MG63 (cell line): Measurements from ENCODE around the gene FOXF1. TPM values are rescaled to one million over a fixed set of nuclear protein-coding genes. Genes with fewer than 3 reads are reported as not detected.

Experiments used
- DNase-seq: peaks from one replicate; pipeline ENCODE4 v3.0.0-alpha.2; 2020
- H3K27me3 ChIP-seq: fragments of 250-450 bp; sonication (Bioruptor Pico); 2 replicates; pipeline ENCODE4 v1.5.1; 2020; ENCODE audit warnings: mild to moderate bottlenecking, moderate library complexity
- H3K36me3 ChIP-seq: fragments of 250-450 bp; sonication (Bioruptor Pico); 2 replicates; pipeline ENCODE4 v1.5.1; 2020; ENCODE audit warnings: mild to moderate bottlenecking, moderate library complexity
- H3K4me3 ChIP-seq: fragments of 250-450 bp; sonication (Bioruptor Pico); 2 replicates; pipeline ENCODE4 v1.5.1; 2020; ENCODE audit warnings: mild to moderate bottlenecking, moderate library complexity
- H3K9me3 ChIP-seq: fragments of 250-450 bp; sonication (Bioruptor Pico); 2 replicates; pipeline ENCODE4 v1.5.1; 2020; ENCODE audit warnings: mild to moderate bottlenecking, moderate library complexity
- total RNA-seq: library from RNA; depleted of rRNA; stranded (reverse); fragments of >200 nt; shearing (Covaris generic); gene quantifications from 2 replicates; pipeline ENCODE4 v1.2.3, GENCODE V29; 2014; ENCODE audit warnings: low replicate concordance

Gene FOXF1
- total RNA-seq, 1 experiment from 2014 or later, result 13.0 TPM

DNA sequence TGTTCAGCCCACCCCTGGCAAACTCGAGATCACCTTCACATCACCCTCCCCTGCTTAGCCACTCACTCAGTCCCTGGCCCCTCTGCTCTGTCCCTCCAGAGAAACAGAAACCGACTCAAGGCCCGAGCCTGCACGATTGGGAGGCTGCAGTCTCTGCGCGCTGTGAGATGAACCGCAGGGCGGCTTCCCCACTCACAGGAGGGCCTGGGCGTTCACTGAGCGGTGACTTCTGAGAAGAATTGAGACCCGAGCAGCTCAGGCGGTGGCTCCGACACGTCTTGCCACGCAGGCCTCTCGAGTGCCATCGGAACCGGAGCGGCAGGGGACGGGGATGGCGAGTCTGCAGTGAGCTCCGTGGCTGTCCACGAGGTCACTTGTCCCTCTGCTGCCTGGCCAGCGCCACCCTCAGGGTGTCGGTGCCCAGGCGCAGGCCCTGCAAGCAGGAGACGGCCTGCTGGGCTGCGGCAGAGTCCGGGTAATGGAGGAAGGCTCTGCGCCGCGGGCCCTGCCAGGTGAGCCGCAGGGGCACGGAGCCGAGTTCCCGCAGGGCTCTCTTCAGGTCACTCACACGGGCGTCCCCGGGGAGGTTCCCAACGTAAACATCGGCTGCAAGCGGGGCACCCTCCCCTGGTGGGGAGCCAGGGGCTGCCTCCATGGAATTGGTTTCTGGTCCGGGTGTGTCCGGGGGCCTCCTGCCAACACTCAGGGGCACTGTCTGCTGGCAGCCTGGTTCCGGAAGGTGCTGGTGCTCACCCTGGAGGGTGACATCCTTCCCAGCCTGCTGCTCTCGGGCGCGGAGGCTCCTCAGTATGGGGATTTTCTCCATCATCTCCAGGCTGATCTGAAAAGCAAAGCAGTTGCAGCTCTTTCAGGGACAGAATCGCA lies 21.6 kb downstream of the FOXF1 start:
- no peaks in the 10 kb centered on the region for H3K27me3 ChIP-seq
- DNase-seq, result no peak

DNA sequence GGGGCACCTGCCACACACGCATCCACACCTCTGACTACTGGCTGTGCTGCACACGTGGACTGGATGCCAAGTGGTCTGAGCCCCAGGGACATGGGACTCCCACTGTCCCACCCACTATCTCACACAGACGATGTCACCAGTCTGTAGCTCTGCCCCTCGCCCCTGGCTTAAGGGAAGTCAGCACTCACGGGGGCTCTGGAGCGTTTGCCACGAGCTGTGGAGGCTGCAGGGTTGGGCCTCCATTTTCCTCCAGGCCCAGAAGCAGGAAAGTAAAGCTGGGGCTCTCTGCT lies 22.1 kb downstream of the FOXF1 start:
- Histone ChIP-seq H3K4me3 (no peak overlapping the region), H3K36me3 (peaks cover 78% of the 10 kb centered on the region), H3K9me3 (no peaks in the 10 kb centered on the region; the same call in 1 of the 2 replicates), H3K27me3 (no peaks in the 10 kb centered on the region)
- DNase-seq, result no peak

More for the DNA sequence above, 21.6 kb downstream of the FOXF1 start:
- H3K9me3 ChIP-seq, result no peaks in the 10 kb centered on the region; the same call in 1 of the 2 replicates
- no peak overlapping the region for H3K4me3 ChIP-seq
- peaks cover 76% of the 10 kb centered on the region for H3K36me3 ChIP-seq

DNA sequence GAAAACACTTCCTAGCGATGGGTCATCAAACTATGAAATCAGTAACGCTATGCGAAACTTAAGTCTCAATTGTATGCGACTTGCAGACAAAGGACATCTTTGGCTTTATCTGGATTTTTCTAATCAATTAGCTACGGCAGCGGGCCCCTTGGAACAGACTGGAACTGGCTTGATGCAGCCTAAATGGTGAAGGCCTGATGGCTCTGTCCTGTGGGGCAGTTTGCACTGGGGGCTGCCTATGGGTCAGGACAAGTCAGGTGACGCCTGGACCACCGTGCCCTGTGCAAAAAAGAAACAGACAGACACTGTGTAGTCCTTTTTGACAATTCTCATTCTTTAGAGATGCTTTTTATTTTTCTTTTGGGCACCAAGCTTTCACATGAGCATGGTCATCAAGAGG lies 22.7 kb downstream of the FOXF1 start:
- Histone ChIP-seq H3K9me3 (no peaks in the 10 kb centered on the region; the same call in 1 of the 2 replicates), H3K36me3 (peaks cover 81% of the 10 kb centered on the region), H3K4me3 (no peak overlapping the region), H3K27me3 (no peaks in the 10 kb centered on the region)
- DNase-seq, result no peak

DNA sequence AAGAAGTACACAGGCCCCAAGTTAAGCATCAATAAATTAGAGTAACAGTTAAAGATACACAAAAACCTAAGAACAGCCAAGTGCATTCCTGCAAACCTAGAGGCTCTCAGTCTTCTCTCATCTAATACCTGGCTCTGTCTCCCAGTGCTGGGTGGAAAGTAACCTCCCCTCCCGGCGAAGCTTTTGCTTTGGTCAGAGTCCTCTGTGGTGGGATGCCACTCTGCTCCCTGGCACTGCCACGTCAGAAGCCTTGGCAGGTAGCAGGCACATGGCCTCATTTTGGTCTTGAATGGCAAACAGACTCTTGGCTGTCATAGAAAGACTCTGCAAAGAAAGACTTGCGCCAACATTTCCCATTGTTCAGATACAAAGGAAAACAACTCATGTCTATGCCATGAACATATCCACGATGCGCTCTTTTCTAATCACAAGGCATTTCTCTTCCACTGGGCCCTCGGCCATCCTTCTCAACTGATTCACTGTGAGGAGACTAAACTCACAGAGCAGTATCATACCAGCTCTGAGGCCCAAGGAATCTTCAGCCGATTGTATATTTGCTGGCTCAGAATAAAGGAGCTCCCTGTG lies 23.5 kb downstream of the FOXF1 start:
- Histone ChIP-seq H3K27me3 (no peaks in the 10 kb centered on the region), H3K4me3 (no peak overlapping the region), H3K9me3 (no peaks in the 10 kb centered on the region; the same call in 1 of the 2 replicates), H3K36me3 (peaks cover 81% of the 10 kb centered on the region)
- no peak for DNase-seq

DNA sequence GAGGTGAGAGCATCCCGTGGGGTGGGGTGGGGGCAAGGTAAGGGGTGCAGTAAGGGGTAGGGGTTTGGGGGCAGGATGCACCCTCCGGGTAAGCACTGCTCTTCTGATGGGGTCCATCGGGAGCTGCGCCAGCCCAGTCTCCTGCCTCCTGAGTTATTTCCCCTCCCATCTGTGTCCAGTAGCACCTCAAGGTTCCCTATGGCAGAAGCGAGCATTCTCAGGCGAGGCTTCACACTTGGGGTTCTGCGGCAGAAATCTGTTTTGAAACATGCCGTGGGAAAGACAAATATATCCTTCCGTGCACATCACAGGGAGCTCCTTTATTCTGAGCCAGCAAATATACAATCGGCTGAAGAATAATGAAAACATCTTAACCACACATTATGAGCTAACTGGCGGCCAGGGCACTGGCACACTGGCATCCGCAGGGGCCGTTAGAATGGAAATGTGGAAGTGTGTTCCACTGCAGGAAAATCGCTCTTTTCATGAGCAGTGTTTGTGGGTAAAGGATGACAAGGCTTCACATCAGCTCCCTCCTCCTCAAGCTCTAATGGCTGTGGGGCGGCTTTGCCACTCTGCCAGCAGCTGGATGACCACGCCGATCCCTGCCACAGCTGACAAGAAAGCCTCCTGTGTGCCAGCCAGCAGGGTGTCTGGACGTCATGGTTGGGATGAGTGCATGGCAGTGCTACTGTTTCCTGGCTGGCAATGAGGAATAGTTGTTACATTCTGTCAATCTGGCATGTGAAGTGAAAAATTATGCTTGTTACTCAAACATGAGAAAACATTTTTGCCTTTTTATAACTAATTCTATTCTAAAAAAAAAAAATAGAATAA lies 24.7 kb downstream of the FOXF1 start:
- Histone ChIP-seq H3K27me3 (no peaks in the 10 kb centered on the region), H3K9me3 (no peaks in the 10 kb centered on the region), H3K4me3 (no peak overlapping the region), H3K36me3 (peaks cover 81% of the 10 kb centered on the region)
- peak; percentile 100 for DNase-seq

DNA sequence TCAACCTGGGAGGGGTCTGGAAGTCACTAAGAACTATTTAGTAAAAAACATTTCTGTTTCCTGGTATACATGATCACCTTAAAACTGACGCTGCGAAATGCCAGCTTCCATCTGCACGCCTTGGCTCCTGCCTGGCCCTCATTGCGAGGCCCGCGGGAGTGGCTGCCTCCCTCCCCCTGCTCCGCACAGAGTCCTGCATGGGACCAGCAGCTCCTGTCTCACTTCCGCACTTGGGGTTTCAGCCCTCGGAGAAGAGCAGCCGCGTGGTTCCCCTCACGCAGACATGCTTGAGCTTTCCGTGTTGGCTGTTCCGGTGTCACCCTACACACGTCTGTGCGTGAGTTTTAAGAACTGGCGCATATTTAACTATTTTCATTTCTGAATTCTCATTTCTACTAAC lies 26.3 kb downstream of the FOXF1 start:
- Histone ChIP-seq H3K4me3 (no peak overlapping the region), H3K9me3 (no peaks in the 10 kb centered on the region), H3K36me3 (peaks cover 83% of the 10 kb centered on the region), H3K27me3 (no peaks in the 10 kb centered on the region)
- no peak for DNase-seq

DNA sequence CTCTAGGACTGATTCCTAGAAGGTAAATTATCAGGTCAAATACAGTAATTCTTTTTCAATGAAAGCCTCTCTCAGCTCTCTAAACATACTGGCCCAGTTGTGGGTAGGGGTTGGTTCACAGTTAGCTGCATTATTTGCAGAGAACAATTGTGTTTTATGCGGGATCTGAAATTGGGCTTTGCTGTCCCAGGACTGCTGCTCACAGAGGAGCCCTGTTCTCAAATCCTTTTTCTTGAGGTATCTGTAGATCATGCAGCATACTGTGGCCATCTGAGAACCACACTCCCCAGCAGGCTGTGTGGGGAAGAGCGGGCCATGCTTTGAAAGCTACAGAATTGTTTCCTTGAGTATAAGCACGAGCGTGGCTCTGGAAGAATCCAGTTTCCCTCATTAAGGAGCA lies 27.2 kb downstream of the FOXF1 start:
- Histone ChIP-seq H3K4me3 (no peak overlapping the region), H3K9me3 (no peaks in the 10 kb centered on the region), H3K36me3 (peaks cover 87% of the 10 kb centered on the region), H3K27me3 (no peaks in the 10 kb centered on the region)
- no peak for DNase-seq

DNA sequence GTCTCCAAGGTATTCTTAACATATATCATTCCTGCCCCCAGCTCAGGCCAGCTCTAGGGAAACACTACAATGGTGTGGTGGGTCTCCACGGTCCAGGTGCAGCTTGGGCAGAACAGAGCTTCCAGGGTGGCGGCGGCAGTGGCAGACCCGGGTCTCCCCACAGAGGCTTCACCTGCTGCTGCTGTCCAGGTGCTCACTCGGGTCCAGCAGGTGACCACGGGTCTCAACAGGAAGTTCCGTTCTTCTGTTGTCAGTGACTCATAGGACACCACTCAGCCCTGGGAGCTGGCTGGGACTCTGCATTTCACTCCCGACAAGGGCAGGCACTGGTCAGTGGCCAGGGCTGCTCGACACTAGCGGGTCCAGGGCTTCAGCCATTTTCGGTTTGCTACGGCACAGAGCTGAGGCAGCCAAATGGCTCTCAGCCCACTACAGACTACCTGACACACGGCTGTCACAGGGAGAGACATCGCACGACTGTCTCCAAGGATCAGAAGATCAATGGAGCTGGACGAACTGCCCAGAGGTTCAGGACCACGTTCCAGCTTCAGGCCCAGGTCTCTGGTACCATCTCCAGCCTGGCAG lies 28.0 kb downstream of the FOXF1 start:
- H3K27me3 ChIP-seq, result no peaks in the 10 kb centered on the region
- H3K4me3 ChIP-seq, result no peak overlapping the region
- no peak for DNase-seq
- H3K9me3 ChIP-seq, result no peaks in the 10 kb centered on the region
- H3K36me3 ChIP-seq, result peaks cover 87% of the 10 kb centered on the region

DNA sequence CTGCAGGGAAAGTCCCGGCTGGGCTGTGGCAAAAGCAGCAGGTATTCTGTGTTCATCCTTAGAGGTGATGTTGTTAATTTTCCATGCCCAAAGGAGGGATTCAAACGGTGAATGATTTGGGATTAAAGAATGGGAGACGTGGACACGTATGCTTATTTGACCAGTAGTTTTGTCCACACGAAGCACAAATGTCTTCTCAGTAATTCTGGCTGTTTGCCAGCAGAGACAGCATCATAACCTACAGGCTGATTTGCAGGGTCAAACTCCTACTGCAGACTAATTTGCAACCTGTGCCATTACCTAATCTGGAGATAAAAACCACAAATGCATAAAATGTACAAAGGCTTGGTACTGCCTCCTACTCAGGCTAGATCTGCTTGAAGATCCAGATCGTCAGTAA lies 30.6 kb downstream of the FOXF1 start:
- no peaks in the 10 kb centered on the region for H3K9me3 ChIP-seq
- no peaks in the 10 kb centered on the region for H3K27me3 ChIP-seq
- DNase-seq, result no peak
- H3K36me3 ChIP-seq, result peaks cover 100% of the 10 kb centered on the region
- H3K4me3 ChIP-seq, result no peak overlapping the region

DNA sequence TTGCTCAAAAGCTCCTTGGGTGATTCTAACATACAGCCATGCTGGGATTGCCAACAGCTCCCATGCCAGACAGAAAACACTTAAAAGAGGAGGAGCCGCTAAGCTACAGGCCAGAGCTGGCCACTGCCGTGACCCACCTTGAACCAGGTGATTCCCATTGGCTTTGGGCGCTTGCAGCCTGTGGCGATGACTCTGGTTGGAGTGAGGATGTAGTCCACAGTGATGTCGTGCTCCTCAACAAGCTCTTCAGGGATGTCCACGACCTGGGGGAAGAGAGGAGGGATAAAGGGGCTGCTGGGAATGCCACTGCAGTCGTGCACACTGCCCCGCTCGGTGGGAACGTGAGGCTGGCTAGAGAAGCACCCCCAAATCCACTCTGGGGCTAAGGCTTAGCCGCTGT lies 31.2 kb downstream of the FOXF1 start:
- Histone ChIP-seq H3K36me3 (peaks cover 100% of the 10 kb centered on the region), H3K9me3 (no peaks in the 10 kb centered on the region)
- DNase-seq, result no peak

DNA sequence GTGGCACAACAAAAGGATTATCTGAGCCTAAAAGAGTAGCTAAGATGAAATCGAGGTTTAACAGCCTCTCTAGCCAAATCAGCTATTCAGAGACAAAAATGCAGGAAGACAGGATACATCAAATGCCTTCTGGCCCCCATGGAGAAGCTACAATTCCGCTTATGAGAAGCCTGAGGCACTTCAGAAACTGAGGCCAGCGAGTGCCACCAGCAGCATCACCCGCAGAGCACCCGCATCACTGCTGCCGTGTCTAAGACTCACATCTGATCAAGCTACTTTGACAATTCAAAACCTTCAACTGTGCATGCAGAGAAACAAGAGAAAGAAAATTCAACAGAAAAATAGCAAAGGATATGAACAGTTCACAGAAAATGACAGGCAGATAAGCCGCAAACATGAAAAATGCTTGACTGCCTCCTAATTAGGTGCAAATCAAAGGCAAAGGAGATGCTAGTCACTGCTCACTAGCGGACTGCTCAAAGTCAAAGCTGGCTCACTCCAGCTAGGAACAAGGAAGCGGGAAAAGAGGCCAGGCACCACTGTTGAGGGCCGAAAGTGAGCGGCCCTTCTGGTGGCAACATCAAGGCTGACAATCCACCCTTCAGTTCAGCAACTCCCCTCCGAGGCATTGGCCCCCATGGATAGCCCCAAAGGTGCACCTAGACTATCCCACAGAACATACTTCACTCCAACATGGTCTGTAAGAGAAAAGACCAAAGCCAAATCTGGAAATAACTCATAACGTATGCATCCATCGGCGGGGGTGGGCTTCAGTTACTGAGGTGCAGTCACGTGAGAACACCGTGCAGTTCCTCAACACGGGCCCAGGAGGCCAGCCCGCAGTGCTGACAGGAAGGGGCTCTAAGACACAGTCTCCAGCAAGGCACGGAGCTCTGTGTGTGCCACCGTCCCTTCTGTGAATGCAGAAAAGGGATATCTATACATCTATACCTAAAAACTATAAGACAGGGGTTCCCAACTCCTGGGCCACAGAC lies 32.7 kb downstream of the FOXF1 start:
- Histone ChIP-seq H3K27me3 (no peaks in the 10 kb centered on the region), H3K4me3 (no peak overlapping the region), H3K36me3 (peaks cover 100% of the 10 kb centered on the region), H3K9me3 (no peaks in the 10 kb centered on the region)
- no peak for DNase-seq

More for the DNA sequence above, 31.2 kb downstream of the FOXF1 start:
- H3K27me3 ChIP-seq, result no peaks in the 10 kb centered on the region
- no peak overlapping the region for H3K4me3 ChIP-seq

DNA sequence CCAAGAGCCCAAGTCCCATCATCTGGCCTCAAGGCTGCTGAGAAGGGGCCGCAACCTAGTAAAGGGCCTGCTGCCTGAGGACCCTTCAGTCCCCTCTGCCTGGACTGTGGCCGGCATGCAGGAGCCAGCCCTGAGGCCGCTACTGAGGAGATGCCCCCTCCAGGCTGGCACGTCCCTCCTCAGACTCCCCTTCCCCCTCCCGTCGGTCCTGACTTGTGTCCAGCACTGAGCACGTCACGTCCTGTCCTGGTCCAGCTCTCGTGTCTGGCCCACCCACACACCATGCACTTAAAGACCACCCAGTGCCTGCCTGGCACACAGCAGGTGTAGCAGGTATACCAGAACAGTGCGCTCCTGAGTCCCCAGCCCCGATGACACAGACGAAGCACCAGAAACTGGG lies 35.2 kb downstream of the FOXF1 start:
- H3K36me3 ChIP-seq, result peaks cover 98% of the 10 kb centered on the region
- no peaks in the 10 kb centered on the region for H3K9me3 ChIP-seq
- H3K27me3 ChIP-seq, result no peaks in the 10 kb centered on the region
- DNase-seq, result no peak
- H3K4me3 ChIP-seq, result no peak overlapping the region

DNA sequence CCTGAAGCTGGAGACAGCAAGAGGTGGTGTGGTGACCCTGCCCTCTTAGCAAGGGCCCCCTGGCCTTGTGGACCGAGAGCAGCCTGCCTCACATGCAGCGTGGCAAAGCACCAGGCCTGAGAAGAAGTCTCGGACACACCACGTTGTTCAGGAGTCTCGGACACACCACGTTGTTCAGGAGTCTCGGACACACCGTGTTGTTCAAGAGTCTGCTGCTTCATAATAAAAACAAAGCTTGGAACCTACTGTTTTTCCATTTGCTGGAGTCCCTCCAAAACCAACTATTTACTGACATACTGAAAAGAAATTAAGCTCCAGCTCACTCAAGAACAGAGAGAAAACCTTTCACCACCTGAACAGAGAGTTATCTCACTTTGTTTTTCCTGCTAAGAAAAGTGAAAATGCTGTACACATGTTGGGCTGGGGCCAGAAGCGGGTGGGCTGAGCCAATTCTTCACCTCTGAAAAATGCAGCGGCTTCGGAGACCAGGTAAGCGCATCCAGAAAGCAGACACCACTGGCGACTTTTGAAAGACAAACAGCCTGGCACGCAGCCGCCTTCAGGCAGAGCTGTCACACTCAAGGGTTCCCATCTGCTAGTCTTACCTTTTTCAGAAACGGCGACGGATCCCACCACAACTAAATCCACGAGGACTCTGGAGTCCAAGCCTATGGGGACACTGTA lies 35.8 kb downstream of the FOXF1 start:
- Histone ChIP-seq H3K36me3 (peaks cover 98% of the 10 kb centered on the region), H3K27me3 (no peaks in the 10 kb centered on the region), H3K9me3 (no peaks in the 10 kb centered on the region), H3K4me3 (no peak overlapping the region)
- DNase-seq, result no peak

DNA sequence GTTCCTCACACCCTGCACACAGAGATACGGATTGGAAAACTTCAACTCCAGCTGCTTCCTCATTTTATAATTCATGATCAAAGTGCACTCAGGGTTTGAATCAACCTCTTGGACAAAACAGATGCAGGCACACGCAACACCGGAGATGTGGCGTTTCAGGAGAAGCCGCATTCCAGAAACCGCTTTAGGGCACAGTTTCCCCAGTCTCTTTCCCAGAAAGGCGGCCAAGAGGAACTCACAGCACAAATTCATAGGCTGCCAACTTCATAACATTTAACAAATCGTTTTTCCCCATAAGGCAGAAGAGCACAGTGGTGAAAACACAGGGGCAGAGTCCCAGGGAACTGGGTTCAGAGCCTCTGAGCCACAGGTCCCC lies 36.3 kb downstream of the FOXF1 start:
- no peak overlapping the region for H3K4me3 ChIP-seq
- no peak for DNase-seq
- no peaks in the 10 kb centered on the region for H3K9me3 ChIP-seq
- no peaks in the 10 kb centered on the region for H3K27me3 ChIP-seq
- peaks cover 98% of the 10 kb centered on the region for H3K36me3 ChIP-seq

DNA sequence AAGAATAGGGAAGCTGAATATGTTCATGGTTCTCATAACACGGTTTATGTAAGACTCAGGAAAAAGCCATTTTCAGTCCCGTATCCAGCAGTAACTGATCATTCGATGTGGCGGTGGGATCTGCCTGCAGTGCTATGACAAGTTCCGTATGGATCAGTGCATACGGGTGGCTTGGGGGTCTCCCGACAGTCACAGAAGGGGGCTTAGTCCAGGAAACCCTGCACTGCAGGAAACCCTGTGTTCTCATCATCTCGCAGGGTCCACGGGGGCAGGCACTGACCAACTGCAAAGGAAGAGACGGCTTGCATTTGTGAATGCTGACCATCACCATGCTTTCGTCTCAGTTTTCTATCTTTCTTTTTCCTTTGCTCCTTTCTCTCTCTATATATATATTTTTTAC lies 37.0 kb downstream of the FOXF1 start:
- Histone ChIP-seq H3K4me3 (no peak overlapping the region), H3K9me3 (no peaks in the 10 kb centered on the region), H3K27me3 (no peaks in the 10 kb centered on the region), H3K36me3 (peaks cover 98% of the 10 kb centered on the region)
- DNase-seq, result no peak
